GF-D8 (cell line): ENCODE data around the gene EDDM3A.
"Not testable (repeated sequence)": the region's sequence is repeated elsewhere in the genome, so short reads cannot be mapped to it uniquely, and the experiment has no call there.

Source experiments
- DNase-seq: peaks from one replicate; lab custom pipeline; 2025; lab: John Stamatoyannopoulos, UW

The EDDM3A gene

GRCh38 chr14:20733684-20734429 lies 11.8 kb upstream of the EDDM3A start:
- DNase-seq, result no peak

GRCh38 chr14:20734430-20734806 lies 11.3 kb upstream of the EDDM3A start:
- no peak for DNase-seq

GRCh38 chr14:20738292-20738691 lies 7.4 kb upstream of the EDDM3A start:
- DNase-seq, result not testable (repeated sequence)

GRCh38 chr14:20742132-20742531 lies 3.6 kb upstream of the EDDM3A start:
- no peak for DNase-seq

- no peak for DNase-seq
Measured at GRCh38 chr14:20743556-20743955, 2.1 kb upstream of the EDDM3A start.

- DNase-seq, result no peak
Measured at GRCh38 chr14:20746566-20746965, 879 bp downstream of the EDDM3A start.

GRCh38 chr14:20748439-20748838 lies 2.8 kb downstream of the EDDM3A start:
- DNase-seq, result no peak

- DNase-seq, result no peak
Measured at GRCh38 chr14:20750194-20750593, 4.5 kb downstream of the EDDM3A start.

GRCh38 chr14:20751963-20752562 lies 6.4 kb downstream of the EDDM3A start:
- no peak for DNase-seq

- no peak for DNase-seq
Measured at GRCh38 chr14:20754308-20754707, 8.6 kb downstream of the EDDM3A start.

- no peak for DNase-seq
Measured at GRCh38 chr14:20755037-20755436, 9.3 kb downstream of the EDDM3A start.

- no peak for DNase-seq
Measured at GRCh38 chr14:20757965-20758364, 12.3 kb downstream of the EDDM3A start.

- not testable (repeated sequence) for DNase-seq
Measured at GRCh38 chr14:20759465-20759864, 13.8 kb downstream of the EDDM3A start.

GRCh38 chr14:20760950-20761349 lies 15.3 kb downstream of the EDDM3A start:
- DNase-seq, result no peak

- no peak for DNase-seq
Measured at GRCh38 chr14:20768593-20768892, 22.9 kb downstream of the EDDM3A start.

GRCh38 chr14:20769421-20769820 lies 23.7 kb downstream of the EDDM3A start:
- DNase-seq, result no peak

- DNase-seq, result no peak
Measured at GRCh38 chr14:20772650-20773049, 27.0 kb downstream of the EDDM3A start.

- no peak for DNase-seq
Measured at GRCh38 chr14:20774258-20774824, 28.7 kb downstream of the EDDM3A start.

GRCh38 chr14:20775043-20775442 lies 29.4 kb downstream of the EDDM3A start:
- no peak for DNase-seq

GRCh38 chr14:20775901-20776300 lies 30.2 kb downstream of the EDDM3A start:
- no peak for DNase-seq

- no peak for DNase-seq
Measured at GRCh38 chr14:20781803-20782202, 36.1 kb downstream of the EDDM3A start.

GRCh38 chr14:20782280-20782890 lies 36.7 kb downstream of the EDDM3A start:
- no peak for DNase-seq

- DNase-seq, result no peak
Measured at GRCh38 chr14:20787025-20787424, 41.3 kb downstream of the EDDM3A start.
